NCI-H526 (cell line): ENCODE results near the gene HELZ.
"Not testable (repeated sequence)": the region's sequence is repeated elsewhere in the genome, so short reads cannot be mapped to it uniquely, and the experiment has no call there.

Experiments
- DNase-seq, 2 experiments: peaks; one replicate each; lab custom pipeline; 2025; lab: John Stamatoyannopoulos, UW

HELZ gene

DNA sequence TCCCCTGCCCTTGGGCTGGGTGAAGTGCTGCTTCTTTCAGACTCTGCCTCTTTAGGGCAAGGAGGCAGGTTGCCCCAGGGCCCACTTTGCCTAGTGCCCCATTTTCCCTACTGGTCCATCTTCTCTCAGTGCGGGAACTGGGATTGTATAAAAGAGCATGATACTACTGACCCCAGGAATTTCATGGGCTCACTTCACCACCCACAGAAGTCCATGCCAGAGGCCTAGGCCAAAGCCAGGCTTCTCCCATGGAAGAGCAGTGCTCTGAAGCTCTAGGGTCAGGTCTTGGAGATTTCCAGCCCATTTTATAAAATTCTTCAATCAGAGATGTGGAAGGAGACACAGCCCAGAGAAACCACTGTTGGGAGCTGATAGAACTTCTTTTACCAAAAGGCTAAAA, 194.9 kb downstream of the HELZ start:
- DNase-seq: no peak

DNA sequence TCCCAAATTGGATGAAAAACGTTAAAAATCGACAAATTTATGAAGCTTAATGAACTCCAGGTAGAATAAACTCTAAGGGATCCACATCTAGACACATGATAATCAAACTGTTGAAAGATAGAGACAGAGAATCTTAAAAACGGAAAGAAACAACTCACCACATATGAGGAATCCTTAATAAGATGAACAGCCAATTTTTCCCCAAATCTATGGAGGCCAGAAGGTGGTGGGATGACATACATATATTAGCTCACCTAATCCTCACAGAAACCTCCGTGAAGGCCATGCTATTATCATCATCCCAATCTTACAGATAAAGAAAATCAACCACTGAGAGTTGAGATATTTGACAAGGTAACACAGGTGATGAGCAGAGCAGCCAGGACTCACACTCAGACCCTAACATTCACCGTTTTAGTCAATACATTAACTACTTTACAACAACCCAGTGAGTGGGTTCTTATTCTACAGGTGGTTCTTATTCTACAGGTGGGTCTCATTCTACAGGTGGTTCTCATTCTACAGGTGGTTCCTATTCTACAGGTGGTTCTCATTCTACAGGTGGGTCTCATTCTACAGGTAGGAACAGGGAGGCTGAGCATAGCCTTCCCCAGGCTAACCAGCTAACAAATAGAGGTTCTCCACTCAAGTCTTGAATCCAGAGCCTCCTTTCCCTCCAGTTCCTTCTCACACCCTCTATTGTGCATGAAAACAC, 195.8 kb downstream of the HELZ start:
- DNase-seq: no peak

DNA sequence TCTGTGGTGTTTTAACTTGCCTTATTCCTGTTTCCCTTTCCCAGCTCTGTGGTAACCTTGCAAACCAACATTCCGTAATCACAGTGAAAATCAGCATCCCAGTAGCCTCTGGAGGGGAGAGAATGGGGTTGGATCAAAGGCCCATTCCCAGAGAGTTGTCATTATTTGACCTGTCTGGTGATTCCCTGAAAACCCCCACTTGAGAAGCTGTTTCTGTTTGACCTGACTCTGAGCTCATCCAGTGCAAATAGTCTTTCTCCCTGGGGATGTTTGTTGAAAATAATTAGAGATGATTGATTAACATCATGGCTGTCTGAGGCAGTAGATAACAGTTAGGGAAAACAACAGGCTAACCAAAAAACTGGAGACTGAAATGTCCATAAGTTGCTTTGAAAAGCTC, 197.6 kb downstream of the HELZ start:
- DNase-seq: no peak

DNA sequence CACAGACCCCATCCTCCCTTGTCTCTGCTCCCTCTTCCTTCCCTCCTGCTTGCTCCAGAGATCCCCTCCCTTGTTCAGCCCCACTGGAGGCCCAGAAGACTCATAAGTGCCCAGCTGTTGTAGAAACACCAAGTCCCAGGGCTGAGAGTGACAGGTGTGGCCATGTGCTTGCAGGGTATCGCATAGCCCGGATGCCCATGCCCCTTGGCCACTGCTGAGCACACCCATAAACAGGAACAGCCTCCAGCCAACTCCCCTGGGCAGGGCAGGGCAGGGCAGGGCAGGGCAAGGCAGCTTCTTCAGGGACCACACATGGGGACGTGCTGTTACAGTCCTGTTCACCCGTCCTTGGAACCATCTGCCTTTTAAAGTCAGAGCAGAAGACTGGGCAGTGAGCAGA, 198.6 kb downstream of the HELZ start:
- no peak for DNase-seq

DNA sequence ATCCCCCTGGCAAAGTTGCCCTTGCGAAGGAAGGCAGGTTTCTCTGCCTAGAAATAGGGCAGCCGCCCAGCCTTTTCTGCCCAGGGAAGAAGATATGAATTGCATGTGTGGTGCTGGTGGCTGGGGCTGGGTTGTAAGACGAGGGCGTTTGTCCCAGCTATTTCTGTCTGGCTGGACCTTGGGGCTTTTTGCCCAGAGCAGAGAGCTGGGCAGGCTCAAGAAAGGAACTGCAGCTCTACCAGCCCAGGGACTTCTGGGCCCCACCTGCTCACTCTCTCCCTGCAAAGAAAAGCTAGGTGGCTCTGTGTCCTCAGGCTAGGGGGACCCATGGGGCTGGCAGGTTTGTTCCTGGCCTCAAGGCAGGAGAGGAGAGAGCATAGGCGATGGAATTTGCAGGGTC, 200.1 kb downstream of the HELZ start:
- DNase-seq: no peak

DNA sequence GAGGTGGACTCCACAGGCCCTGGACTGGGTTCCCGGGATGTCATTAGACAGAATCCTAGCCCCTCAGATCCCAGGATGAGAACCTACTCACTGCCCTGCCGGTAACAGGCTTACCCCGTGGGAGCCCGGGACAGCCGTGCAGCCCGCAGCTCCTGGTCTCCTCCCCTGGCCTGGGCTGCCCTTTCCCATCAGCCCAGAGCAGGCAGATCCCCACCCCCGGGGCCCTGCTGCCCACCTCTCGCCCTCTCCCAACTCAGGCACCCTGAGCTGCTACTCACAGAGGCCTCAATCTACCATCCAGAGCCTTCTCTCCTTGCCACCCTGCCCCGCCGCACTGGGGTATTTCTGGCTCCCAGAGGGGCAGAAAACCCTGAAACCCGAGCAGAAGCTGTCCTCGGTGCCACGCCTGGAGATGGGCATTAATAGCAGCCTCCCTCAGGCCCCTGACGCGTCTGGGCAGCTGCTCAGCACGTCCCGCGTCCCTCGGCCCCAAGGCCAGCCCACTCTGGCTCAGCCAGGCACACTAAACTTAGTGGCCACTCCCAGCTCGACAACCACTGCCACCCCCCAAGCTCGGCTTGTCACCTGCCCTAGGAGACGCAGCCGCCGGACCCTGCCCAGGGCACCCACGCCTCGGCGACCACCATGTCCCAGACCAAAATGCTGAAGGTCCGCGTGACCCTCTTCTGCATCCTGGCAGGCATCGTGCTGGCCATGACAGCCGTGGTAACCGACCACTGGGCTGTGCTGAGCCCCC, 200.8 kb downstream of the HELZ start, which contains the start of gene CACNG1:
TSS of gene CACNG1 (plus strand) at position 539 of the 757 bp plus-strand sequence. CDS start at position 646, 107 bp downstream.
- no peak for DNase-seq

DNA sequence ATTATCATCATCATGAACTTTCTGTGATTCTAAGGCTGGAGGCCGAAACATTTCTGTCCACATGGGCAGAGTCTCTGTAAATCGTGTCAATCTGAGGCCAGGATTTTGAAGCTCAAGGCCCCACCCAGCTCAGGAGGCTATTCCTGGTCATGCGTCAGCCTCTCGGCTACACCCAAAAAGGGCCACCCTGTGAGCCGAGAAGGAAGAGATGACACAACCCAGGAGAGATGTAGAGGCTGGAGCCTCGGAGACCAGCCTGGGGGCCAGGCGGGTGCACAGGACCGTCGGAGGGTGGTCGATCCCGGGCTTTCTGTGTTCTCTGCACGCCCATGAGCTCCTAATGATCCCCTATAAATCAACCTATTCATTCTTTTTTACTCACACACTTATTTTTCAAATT, 201.7 kb downstream of the HELZ start:
- no peak for DNase-seq

DNA sequence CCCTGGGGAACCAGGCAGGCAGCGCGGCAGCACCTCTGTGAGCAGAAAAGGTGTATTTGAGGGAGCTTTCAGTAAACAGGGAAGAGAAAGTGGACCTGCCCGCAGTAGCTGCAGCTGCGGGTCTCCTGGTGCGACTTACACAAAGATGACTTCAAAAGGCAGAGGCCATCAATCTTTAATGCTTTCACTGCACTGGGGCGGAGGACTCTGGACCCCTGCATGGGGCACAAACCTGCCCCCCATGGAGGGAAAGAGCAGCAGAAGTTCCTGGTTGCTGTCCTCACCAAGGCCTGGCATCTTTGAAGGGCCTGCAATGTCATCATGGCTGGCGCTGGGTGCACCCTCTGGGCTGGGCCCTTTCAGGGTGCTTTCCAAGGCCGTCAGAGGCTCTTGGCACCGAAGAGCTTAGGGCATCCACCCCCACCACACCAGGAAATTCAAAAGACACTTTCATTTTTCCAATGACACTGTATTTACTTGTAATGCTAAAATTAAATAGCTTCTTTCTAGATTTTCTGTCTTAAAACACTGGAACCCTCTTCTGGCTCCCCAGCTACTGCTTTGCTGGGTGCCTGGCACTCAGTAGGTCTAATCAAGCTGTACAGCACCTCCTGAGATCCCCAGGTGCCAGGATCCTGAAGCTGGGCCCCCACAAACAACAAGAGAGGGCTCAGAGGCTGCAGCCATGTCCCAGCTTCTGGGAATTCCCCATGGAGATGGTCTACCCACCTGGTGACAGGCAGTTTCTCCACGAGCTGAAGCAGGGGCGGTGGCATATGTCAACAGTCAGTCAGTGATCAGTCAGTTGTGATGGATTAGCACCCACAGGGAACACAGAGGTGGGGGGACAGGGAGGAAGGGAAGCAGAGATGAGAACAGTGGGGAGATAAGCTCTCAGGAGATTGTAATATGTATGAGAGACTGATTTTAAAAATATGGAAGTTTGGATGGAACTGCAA, 202.8 kb downstream of the HELZ start:
- no peak for DNase-seq

DNA sequence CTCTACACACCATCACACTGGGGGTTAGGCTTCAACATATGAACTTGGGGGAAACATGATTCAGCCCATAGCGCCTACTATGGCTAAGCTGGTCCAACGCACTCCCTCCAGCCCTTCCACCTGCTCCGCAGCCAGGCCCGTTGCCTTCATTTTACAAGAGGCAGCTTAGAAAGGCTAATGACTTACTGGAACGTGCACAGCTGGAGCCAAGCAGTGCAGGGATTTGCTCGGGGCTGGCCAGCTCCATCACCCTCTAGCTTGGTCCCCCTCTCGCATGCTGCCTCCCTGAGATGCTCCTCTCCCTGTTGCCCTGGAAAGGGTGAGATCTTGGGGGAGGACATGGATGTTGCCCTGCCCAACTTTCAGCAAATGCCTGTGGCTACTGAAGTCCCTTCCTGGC, 203.5 kb downstream of the HELZ start:
- DNase-seq: no peak

DNA sequence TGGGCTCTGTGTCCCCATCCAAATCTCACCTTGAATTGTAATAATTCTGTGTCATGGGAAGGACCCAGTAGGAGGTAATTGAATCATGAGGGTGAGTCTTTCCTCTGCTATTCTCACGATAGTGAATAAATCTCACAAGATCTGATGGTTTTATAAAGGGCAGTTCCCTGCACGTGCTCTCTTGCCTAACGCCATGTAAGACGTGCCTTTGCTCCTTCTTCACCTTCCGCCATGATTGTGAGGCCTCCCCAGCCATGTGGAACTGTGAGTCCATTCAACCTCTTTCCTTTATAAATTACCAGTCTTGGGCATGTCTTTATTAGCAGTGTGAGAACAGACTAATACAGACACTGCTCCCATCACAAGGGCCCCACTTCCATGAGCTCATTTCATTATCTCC, 203.9 kb downstream of the HELZ start:
- not testable (repeated sequence) for DNase-seq

DNA sequence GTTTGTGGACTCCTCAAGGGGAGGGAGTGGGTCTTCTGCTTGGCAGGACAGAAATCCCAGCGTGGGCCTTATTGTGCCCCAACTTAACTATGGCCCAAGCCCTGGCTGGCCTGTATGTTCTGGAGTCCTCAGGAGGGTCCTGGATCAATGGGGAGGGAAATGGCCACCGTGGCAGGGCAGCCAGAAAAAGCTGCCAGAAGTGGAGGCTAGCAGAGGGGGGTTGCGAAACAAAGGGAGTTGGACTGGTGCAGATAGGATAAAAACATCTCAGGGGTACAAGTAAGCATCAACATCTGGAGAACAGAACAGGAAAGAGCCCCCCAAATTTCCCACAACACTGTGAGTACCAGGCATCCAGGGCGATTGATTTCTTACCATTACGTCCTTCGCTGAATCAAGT, 204.3 kb downstream of the HELZ start:
- DNase-seq: no peak

DNA sequence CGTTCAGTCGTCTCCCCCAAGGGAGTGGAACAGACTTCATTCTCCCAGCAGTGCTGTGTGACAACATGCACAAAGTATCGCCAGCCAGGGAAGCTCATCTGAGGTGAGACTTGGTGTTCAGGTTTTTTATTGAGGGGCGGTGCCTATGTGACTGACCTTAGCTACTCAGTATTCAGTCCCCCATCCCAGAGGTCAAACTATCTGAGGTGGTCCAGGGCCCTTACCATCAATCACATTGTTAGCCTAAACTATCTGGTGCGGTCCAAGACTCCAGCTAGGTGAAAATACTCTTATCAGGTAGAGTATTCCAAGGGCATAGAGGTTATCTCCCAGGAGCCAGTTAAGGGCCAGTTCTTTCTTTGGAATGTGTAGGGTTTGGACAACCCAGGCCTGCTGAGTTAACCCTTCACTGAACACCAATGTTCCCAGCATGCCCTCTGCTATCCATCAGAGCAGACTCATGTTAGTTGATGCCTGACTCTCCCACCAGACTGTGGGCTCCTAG, 206.1 kb downstream of the HELZ start:
- no peak for DNase-seq

DNA sequence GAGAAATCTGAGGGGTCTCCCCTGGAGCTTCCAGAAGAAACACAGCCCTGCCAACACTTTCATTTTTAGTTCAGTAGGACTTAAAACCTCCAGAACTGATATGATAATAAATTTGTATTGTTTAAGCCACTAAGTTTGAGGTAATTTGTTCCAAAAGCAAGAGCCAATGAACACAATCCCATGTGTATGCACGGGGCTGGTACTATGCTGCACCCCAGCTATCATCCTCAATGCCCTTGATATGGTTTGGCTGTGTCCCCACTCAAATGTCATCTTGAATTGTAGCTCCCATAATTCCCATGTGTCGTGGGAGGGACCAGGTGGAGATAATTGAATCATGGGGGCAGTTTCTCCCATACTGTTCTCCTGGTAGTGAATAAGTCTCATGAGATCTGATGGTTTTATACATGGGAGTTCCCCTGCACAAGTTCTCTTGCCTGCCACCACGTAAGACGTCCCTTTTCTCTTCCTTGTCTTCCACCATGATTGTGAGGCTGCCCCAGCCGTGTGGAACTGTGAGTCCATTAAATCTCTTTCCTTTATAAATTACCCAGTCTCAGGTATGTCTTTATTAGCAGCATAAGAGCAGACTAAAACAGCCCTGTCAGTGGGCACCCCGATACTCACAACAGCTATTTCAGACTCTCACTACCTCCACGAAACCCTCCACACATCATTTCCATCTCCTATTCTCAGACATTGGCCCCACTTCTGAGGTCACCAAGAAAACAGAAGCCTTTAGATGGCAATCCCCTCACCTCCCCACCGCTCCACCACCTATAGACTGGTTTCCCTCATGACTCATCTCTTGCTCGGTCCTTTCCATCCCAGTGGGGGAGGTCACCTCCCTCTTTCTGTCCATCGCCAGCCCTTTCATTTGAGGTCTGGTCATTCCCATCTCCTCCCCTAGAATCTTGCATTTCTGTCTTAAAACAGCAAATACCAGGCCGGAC, 209.6 kb downstream of the HELZ start:
- DNase-seq: no peak

DNA sequence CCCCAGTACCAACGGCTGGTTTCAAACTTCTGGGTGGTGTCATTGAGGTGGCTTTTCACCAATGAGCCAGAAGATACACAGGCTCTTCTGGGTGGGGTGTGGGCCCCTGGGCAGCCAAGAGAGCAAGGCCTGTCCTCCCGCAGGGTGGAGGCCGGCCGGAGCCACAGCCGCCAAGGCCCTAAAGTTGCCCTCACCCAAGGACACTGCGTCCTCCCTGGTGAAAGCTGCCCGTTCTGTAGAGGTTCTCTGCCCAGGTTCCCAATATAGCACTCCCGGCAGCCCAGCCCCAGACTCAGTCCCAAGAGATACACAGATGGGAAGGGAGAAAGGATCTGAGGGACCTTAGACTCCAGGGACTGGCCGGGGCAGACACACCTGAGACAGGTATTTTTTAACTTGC, 211.4 kb downstream of the HELZ start:
- no peak for DNase-seq

DNA sequence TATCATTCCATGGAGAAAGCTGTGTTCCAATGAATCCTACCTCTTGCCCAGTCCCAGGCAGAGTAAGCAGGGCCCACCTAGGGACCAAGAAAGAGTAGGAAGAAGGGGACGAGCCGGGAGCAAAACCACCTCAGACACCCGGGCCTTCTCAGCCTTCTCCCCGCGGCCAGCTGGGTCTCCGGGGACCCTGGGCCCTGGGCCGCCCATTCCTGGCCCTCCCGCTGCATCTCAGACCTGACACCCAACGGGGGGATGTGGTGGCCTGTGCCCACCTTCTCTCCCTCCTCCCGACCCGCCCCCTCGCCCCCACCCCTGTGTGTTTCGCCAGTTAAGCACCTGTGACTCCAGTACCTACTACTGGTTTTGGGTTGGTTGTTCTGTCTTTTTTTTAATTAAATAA, 212.0 kb downstream of the HELZ start:
- DNase-seq: no peak

DNA sequence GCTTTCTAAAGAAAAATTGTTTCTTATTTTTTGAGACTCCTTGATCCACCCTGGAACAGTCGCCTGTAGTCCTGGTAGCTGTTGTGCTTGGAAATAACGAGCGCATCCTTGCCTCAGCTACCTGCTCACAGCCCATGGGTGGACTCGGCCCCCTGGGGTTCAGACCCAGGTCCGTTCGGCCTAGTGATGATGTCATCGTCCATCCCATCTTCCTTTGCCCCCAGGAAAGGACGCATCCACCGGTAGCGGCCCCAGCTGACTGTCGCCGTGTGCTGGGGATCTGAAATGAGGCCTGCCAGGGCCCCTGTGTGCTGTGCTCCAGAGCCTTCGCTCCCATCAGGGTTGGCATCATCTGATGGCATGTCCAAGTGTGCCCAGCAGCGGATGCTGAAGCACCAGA, 212.6 kb downstream of the HELZ start:
- no peak for DNase-seq

DNA sequence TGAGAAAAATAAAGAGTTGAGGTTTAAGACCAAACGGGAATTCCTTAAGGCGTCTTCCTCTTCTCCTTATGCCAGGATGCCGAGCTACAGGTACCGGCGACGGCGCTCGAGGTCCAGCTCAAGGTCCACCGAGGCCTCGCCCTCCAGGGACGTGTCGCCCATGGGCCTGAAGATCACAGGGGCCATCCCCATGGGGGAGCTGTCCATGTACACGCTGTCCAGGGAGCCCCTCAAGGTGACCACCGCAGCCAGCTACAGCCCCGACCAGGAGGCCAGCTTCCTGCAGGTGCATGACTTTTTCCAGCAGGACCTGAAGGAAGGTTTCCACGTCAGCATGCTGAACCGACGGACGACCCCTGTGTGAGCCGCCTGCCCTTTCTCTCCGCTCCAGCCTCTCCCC, 214.4 kb downstream of the HELZ start:
- DNase-seq: no peak

DNA sequence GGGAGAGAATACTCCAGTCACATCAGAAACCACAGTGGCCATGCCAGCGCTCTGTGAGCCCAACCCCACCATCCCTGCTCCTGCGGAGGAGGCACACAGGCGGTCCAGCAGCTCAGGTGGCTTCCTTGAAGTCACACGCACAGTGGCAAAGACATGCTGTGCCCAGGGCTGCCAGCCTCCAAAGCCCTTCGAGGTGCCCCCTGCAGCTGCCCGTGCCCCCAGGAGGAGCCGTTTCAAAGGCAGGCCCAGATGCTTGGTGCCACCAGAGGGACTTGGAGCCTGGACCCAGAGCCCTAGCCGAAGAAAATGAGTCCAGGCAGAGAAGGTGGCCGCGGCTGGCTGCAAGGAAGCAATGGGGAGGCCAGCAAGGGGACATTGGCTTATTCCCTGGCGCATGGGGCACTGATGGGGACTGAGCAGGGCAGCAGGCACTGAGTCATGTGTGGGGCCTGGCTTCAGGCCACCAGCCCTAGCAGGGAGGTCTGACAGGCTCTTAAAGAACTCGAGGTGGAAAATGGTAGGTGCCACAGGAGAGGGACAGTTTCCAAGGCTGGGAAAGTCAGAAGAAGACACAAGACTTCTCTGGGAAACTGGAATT, 217.9 kb downstream of the HELZ start:
- no peak for DNase-seq

DNA sequence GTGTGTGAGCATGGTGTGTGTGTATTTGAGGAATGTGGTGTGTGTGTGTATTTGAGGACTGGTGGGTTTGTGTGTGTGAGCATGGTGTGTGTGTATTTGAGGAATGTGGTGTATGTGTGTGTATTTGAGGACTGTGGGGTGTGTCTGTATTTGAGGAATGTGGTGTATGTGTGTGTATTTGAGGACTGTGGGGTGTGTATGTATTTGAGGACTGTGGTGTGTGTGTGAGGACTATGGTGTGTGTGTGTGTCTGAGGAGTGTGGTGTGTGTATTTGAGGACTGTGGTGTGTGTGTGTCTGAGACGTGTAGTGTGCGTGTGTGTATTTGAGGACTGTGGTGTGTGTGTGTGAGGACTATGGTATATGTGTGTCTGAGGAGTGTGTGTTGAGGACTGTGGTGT, 218.7 kb downstream of the HELZ start:
- DNase-seq: no peak

DNA sequence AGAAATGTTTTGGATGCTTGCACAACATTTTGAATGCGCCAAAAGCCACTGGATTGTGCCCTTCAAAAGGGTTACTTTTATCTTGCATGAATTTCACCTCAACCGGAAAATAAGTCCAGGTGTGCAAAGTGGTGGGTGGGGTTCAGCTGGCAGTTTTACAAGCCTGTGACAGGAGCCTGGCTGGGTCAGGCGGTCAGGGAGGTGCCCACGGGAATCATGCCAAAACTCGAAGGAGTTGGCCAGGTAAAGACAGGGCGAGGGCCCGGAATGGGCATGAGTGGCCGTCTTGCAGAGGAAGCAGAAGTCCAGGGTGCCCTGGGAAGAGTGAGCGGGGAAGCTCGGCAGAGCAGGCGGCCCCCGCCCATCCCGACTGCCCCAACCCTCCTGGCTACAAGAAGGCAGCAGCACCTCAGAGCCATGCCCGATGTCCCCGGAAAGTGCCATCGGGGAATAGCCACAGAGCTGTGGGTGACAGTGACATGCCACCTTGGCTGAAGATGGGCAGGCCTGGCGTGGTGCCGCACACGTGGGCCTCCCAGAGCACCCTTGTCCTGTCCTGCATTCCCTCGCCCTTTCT, 219.7 kb downstream of the HELZ start:
- no peak for DNase-seq
